HepG2 (cell line): ENCODE results near the gene GJB4. TPM values are rescaled to one million over a fixed set of nuclear protein-coding genes. Genes with fewer than 3 reads are reported as not detected.

ENCODE experiments used
- ATAC-seq: fragments of 200-7000 bp; cut with Tn5 transposase; 3 replicates; pipeline ENCODE4 v1.9.1; 2020; ENCODE audit warnings: mild to moderate bottlenecking, moderate library complexity
- BruUV-seq: library from RNA; stranded (reverse); fragments of 400-500 nt; replicated peaks from 2 replicates; lab custom pipeline; 2021; lab: Mats Ljungman, UMichigan
- CTCF ChIA-PET: fragments of 300-600 bp; formaldehyde crosslinking; extraction: SDS; loops from one replicate; lab custom pipeline; 2021; ENCODE audit warnings: low total read pairs, inconsistent platforms, low intra/inter-chr PET ratio; lab: Yijun Ruan, JAX
- POLR2A ChIA-PET: fragments of 350-600 bp; sonication (Branson Sonifier 250); formaldehyde crosslinking; loops from one replicate; lab custom pipeline; 2020; ENCODE audit warnings: antibody characterized with exemption, inconsistent platforms; lab: Yijun Ruan, JAX
- DNase-seq: peaks from one replicate; pipeline ENCODE4 v3.0.0-alpha.2; 2015; ENCODE audit warnings: low spot score
- FAIRE-seq: peaks from 3 replicates; lab custom pipeline; 2011; peaks lifted over from hg19 to GRCh38; lab: Jason Lieb, UNC
- H2AFZ ChIP-seq: one replicate; pipeline ENCODE4 v1.6.1; 2011; ENCODE audit warnings: low read length, inconsistent platforms
- H3K27ac ChIP-seq: fragments of 300-600 bp; 3 replicates; pipeline ENCODE4 v1.8.0; 2011; ENCODE audit warnings: mixed run types, mild to moderate bottlenecking, mixed read lengths, low read length, inconsistent platforms; ENCODE audit not compliant: insufficient read depth; ENCODE audit errors: extremely low read length
- H3K27me3 ChIP-seq, 2 experiments: fragments of 200-600 bp in 1 of 2; 2 replicates in 1 of 2; 3 replicates in 1 of 2; pipeline versions ENCODE4 v1.6.0 to v1.8.0; 2011; ENCODE audit warnings: low read length in 2 of 2, mild to moderate bottlenecking in 2 of 2, moderate library complexity in 2 of 2, inconsistent platforms in 1 of 2; ENCODE audit not compliant: insufficient read depth in 2 of 2, control insufficient read depth in 1 of 2
- H3K36me3 ChIP-seq, 2 experiments: fragments of 200-600 bp in 1 of 2; replicated peaks in 1 of 2; 2 replicates in 1 of 2; 3 replicates in 1 of 2; pipeline versions ENCODE4 v1.5.1 to v1.8.0; 2011; ENCODE audit warnings: low read length in 2 of 2, inconsistent platforms in 1 of 2; ENCODE audit not compliant: insufficient read depth in 2 of 2, control insufficient read depth in 1 of 2
- H3K4me1 ChIP-seq: 2 replicates; pipeline ENCODE4 v1.5.1; 2012; ENCODE audit warnings: low read length, inconsistent platforms; ENCODE audit not compliant: insufficient read depth
- H3K4me2 ChIP-seq: 2 replicates; pipeline ENCODE4 v1.6.0; 2011; ENCODE audit warnings: low read depth, low read length, inconsistent platforms
- H3K4me3 ChIP-seq, 3 experiments: fragments of 200-600 bp in 1 of 3; sonication (generic), shearing (Covaris generic) in 1 of 3; replicated peaks in 1 of 3; 2 replicates each; pipeline ENCODE4 v1.5.1; 2011 to 2016; ENCODE audit warnings: low read length in 3 of 3, inconsistent platforms in 2 of 3, low read depth in 2 of 3, mild to moderate bottlenecking in 2 of 3, control low read depth in 1 of 3, mixed read lengths in 1 of 3; ENCODE audit not compliant: insufficient read depth in 1 of 3
- H3K79me2 ChIP-seq: one replicate; pipeline ENCODE4 v1.6.1; 2011; ENCODE audit warnings: low read length, inconsistent platforms; ENCODE audit not compliant: insufficient read depth
- H3K9ac ChIP-seq: 2 replicates; pipeline ENCODE4 v1.6.0; 2011; ENCODE audit warnings: mild to moderate bottlenecking, low read depth, low read length, inconsistent platforms; ENCODE audit not compliant: insufficient read depth
- H3K9me3 ChIP-seq: 2 replicates; pipeline ENCODE4 v1.5.1; 2012; ENCODE audit warnings: mild to moderate bottlenecking, low read length
- H4K20me1 ChIP-seq: 2 replicates; pipeline ENCODE4 v1.6.0; 2011; ENCODE audit warnings: inconsistent platforms, mild to moderate bottlenecking, low read length, moderate library complexity; ENCODE audit not compliant: insufficient read depth
- ELF4 ChIP-seq: sonication (generic); formaldehyde crosslinking; IDR thresholded peaks from 2 replicates; pipeline ENCODE4 v1.5.0; 2020; ENCODE audit warnings: missing genetic modification reagents, mild to moderate bottlenecking, moderate library complexity, borderline replicate concordance
- HDAC2 ChIP-seq: sonication (generic); formaldehyde crosslinking; IDR thresholded peaks from 2 replicates; pipeline ENCODE4 v1.4.0; 2020; ENCODE audit warnings: missing genetic modification reagents
- HMG20A ChIP-seq: IDR thresholded peaks from 2 replicates; pipeline ENCODE4 v1.6.1; 2016; ENCODE audit warnings: borderline replicate concordance
- NR1H2 ChIP-seq: sonication (generic); formaldehyde crosslinking; IDR thresholded peaks from 2 replicates; pipeline ENCODE4 v1.8.1; 2022; ENCODE audit warnings: low read depth, missing genetic modification reagents, borderline replicate concordance
- ZBTB3 ChIP-seq: sonication (generic); formaldehyde crosslinking; IDR thresholded peaks from 2 replicates; pipeline ENCODE4 v1.4.0; 2020; ENCODE audit warnings: low read depth, mild to moderate bottlenecking, moderate library complexity, missing genetic modification reagents, borderline replicate concordance
- ZNF235 ChIP-seq: sonication (generic); formaldehyde crosslinking; IDR thresholded peaks from 2 replicates; pipeline ENCODE4 v1.8.1; 2023; ENCODE audit warnings: mild to moderate bottlenecking, missing genetic modification reagents, borderline replicate concordance
- ZNF513 ChIP-seq: sonication (generic); formaldehyde crosslinking; conservative IDR thresholded peaks from 2 replicates; pipeline ENCODE4 v1.5.0; 2020; ENCODE audit warnings: missing genetic modification reagents
- ZNF577 ChIP-seq: sonication (generic); formaldehyde crosslinking; IDR thresholded peaks from 2 replicates; pipeline ENCODE4 v1.4.0; 2020; ENCODE audit warnings: mild to moderate bottlenecking, low read depth, missing genetic modification reagents, borderline replicate concordance
- ZNF776 ChIP-seq: sonication (generic); formaldehyde crosslinking; IDR thresholded peaks from 2 replicates; pipeline ENCODE4 v1.4.0; 2020; ENCODE audit warnings: mild to moderate bottlenecking, missing genetic modification reagents
- ZSCAN31 ChIP-seq: sonication (generic); formaldehyde crosslinking; IDR thresholded peaks from 2 replicates; pipeline ENCODE4 v1.5.0; 2020; ENCODE audit warnings: low read depth, mild to moderate bottlenecking, missing genetic modification reagents
- WGBS: methylation state at CpG from one replicate; pipeline ENCODE4 v1.1.6; 2017; ENCODE audit warnings: low lambda C conversion rate; 5-methylcytosine and 5-hydroxymethylcytosine counted together
- in situ Hi-C: cut with HindIII; loops from 2 replicates; pipeline ENCODE4 v1.10.0; 2017; ENCODE audit warnings: low pct_unique_long_range_greater_than_20kb; ENCODE audit not compliant: extremely low pct_ligation_motif_present
- intact Hi-C: fragments of 100-400 bp; cut with micrococcal nuclease; formaldehyde crosslinking; loops from one replicate; pipeline ENCODE4 v1.10.0; 2022; ENCODE audit not compliant: unreplicated experiment
- polyA plus RNA-seq, 8 experiments: library from polyadenylated mRNA; depleted of rRNA in 3 of 8; stranded (reverse) in 7 of 8; unstranded in 1 of 8; fragments of >200 nt; fragmentation: Illumina TruSeq in 4 of 8; extraction: Trizol in 4 of 8; gene quantifications; 2 replicates each; pipeline versions ENCODE4 v1.2.1 to v1.2.3, GENCODE V29; 2011 to 2016; ENCODE audit warnings: low read depth in 4 of 8, missing spikeins in 1 of 8, mixed read lengths in 1 of 8; ENCODE audit not compliant: insufficient read depth in 1 of 8
- total RNA-seq, 5 experiments: library from RNA; depleted of rRNA; stranded (reverse); fragments of >200 nt; fragmentation: Illumina TruSeq; extraction: Trizol; gene quantifications; 2 replicates each; pipeline ENCODE4 v1.2.3, GENCODE V29; 2016; ENCODE audit warnings: low read depth in 1 of 5
- TF ChIP-seq, protein P1 (sequence below): sonication (generic); formaldehyde crosslinking; IDR thresholded peaks from 2 replicates; pipeline ENCODE4 v1.8.0; 2023; ENCODE audit warnings: mild to moderate bottlenecking, missing genetic modification reagents

The GJB4 gene
- total and polyA plus RNA-seq, 2 of the 13 experiments (the other 11 are each of a cell fraction or from before 2014, with no cell fraction given) = not detected

DNA sequence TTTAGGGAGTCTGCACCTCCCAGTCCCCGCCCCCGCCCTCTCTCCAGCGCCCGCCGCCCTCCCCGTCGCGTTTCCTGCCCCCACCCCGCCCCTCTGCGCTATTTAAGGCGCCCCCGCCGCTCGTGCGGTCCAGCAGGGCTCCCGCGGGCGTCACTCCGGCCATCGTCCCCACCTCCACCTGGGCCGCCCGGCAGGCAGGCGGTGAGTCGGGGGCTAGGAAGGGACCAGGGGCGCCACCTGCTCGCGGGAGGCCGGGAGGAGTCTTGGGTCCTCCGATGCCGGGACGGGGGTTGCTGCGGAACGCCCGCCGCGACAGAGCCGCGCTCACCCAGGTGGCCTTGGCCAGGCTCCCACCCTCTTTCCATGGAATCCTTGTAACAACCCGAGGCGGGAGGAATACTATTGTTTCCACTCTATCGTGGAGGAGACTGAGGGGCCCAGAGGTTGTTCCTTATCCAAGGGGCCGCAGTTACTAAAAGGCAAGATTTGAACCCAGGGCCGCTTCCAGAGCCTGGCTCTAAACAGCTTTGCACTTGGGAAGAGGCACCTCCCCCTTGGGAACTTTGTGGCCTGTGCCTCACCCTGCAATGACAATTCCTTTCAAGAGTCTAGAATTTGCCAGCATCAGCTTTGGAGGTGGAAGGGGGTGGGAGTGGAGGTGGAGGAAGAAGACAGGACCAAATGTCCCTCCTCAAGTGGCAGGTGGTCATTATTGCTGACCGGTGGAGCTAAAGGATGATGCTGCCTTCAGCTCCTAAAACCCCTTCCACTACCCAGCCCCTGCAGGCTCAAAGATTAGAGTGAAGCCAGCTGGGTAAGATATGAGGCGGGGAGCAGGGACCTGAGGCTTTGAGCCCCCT is 33.6 kb downstream of the GJB4 start, which contains the start of gene GJA4:
TSS of gene GJA4 (plus strand) at position 132 of the 860 bp plus-strand sequence. CDS start 1,215 bp downstream, outside the sequence.
- H3K4me1 ChIP-seq = no peaks in the 10 kb centered on the region
- POLR2A ChIA-PET = no interaction called here
- no peaks in the 10 kb centered on the region for H4K20me1 ChIP-seq
- CTCF ChIA-PET = no interaction called here
- DNase-seq (no peak), FAIRE-seq (no peak), ATAC-seq (no peak)
- intact Hi-C loops (no loop called here), in situ Hi-C loops (no loop called here)
- no peaks in the 10 kb centered on the region for H3K79me2 ChIP-seq
- WGBS = 48% methylated on average over 19 of the region's 45 CpGs
- TF ChIP-seq ZNF513 (CRISPR knock-in tag) (no peak), ELF4 (CRISPR knock-in tag) (no peak), ZNF776 (CRISPR knock-in tag) (no peak), ZNF235 (no peak), HMG20A (CRISPR knock-in tag) (no peak), ZBTB3 (CRISPR knock-in tag) (no peak), ZSCAN31 (no peak), NR1H2 (CRISPR knock-in tag) (no peak), ZNF577 (no peak), HDAC2 (CRISPR knock-in tag) (no peak)
- TF ChIP-seq, protein P1, sequence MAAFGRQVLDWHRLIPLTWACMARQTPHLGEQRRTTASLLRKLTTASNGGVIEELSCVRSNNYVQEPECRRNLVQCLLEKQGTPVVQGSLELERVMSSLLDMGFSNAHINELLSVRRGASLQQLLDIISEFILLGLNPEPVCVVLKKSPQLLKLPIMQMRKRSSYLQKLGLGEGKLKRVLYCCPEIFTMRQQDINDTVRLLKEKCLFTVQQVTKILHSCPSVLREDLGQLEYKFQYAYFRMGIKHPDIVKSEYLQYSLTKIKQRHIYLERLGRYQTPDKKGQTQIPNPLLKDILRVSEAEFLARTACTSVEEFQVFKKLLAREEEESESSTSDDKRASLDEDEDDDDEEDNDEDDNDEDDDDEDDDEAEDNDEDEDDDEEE = no peak
- H3K4me2 ChIP-seq = no peak within 1 kb of the TSS
- H3K27ac ChIP-seq = no peak within 1 kb of the TSS
- no TSS peak for BruUV-seq
- no peaks in the 10 kb centered on the region for H3K9me3 ChIP-seq
- peaks cover 1 to 43% of the 10 kb centered on the region in 2 experiments; a peak in 4 of 5 replicates for H3K27me3 ChIP-seq
- H3K9ac ChIP-seq = no peak within 1 kb of the TSS
- H3K36me3 ChIP-seq = no peaks in the 10 kb centered on the region
- H2AFZ ChIP-seq = no peak within 1 kb of the TSS
- H3K4me3 ChIP-seq = no peak within 1 kb of the TSS
